HepG2 (cell line): ENCODE data around the gene GORASP2. TPM values are rescaled to one million over a fixed set of nuclear protein-coding genes. Genes with fewer than 3 reads are reported as not detected.
A peak's percentile ranks its signal among the peaks of the same experiment; 100 is the strongest.

Experiments
- CHD2 ChIP-seq: IDR thresholded peaks from 2 replicates; pipeline ENCODE4 v1.6.1; 2011; ENCODE audit warnings: low read depth, low read length, improper control_type of control experiment
- DNMT1 ChIP-seq: sonication (generic); formaldehyde crosslinking; IDR thresholded peaks from 2 replicates; pipeline ENCODE4 v1.5.1; 2020; ENCODE audit warnings: mild to moderate bottlenecking, missing genetic modification reagents
- GLMP ChIP-seq: sonication (generic); formaldehyde crosslinking; IDR thresholded peaks from 2 replicates; pipeline ENCODE4 v1.9.0; 2021; ENCODE audit warnings: missing genetic modification reagents, mild to moderate bottlenecking, borderline replicate concordance
- IKZF1 ChIP-seq: fragments of 450-650 bp; IDR thresholded peaks from 2 replicates; pipeline ENCODE4 v1.7.1; 2016
- MEIS2 ChIP-seq: sonication (generic); formaldehyde crosslinking; IDR thresholded peaks from 2 replicates; pipeline ENCODE4 v1.9.0; 2021; ENCODE audit warnings: mild to moderate bottlenecking, missing genetic modification reagents
- POLR2AphosphoS2 ChIP-seq: IDR thresholded peaks from 2 replicates; pipeline ENCODE4 v1.6.1; 2011; ENCODE audit warnings: low read depth, low read length, improper control_type of control experiment
- SALL2 ChIP-seq: sonication (generic); formaldehyde crosslinking; IDR thresholded peaks from 2 replicates; pipeline ENCODE4 v1.8.1; 2023; ENCODE audit warnings: mild to moderate bottlenecking, missing genetic modification reagents, inconsistent platforms
- SIX1 ChIP-seq: sonication (generic); formaldehyde crosslinking; IDR thresholded peaks from 2 replicates; pipeline ENCODE4 v1.4.0; 2020; ENCODE audit warnings: missing genetic modification reagents, borderline replicate concordance
- ZFX ChIP-seq: sonication (generic); formaldehyde crosslinking; IDR thresholded peaks from 2 replicates; pipeline ENCODE4 v1.4.0; 2020; ENCODE audit warnings: mild to moderate bottlenecking, low read depth, missing genetic modification reagents, moderate library complexity
- ZNF160 ChIP-seq: sonication (generic); formaldehyde crosslinking; IDR thresholded peaks from 2 replicates; pipeline ENCODE4 v1.8.0; 2022; ENCODE audit warnings: mild to moderate bottlenecking, inconsistent platforms, missing genetic modification reagents
- ZNF350 ChIP-seq: sonication (generic); formaldehyde crosslinking; IDR thresholded peaks from 2 replicates; pipeline ENCODE4 v1.4.0; 2020; ENCODE audit warnings: mild to moderate bottlenecking, low read depth, missing genetic modification reagents, borderline replicate concordance
- polyA plus RNA-seq, 8 experiments: library from polyadenylated mRNA; depleted of rRNA in 3 of 8; stranded (reverse) in 7 of 8; unstranded in 1 of 8; fragments of >200 nt; fragmentation: Illumina TruSeq in 4 of 8; extraction: Trizol in 4 of 8; gene quantifications; 2 replicates each; pipeline versions ENCODE4 v1.2.1 to v1.2.3, GENCODE V29; 2011 to 2016; ENCODE audit warnings: low read depth in 4 of 8, missing spikeins in 1 of 8, mixed read lengths in 1 of 8; ENCODE audit not compliant: insufficient read depth in 1 of 8
- total RNA-seq, 5 experiments: library from RNA; depleted of rRNA; stranded (reverse); fragments of >200 nt; fragmentation: Illumina TruSeq; extraction: Trizol; gene quantifications; 2 replicates each; pipeline ENCODE4 v1.2.3, GENCODE V29; 2016; ENCODE audit warnings: low read depth in 1 of 5
- TF ChIP-seq, protein P1 (sequence below): sonication (generic); formaldehyde crosslinking; IDR thresholded peaks from 2 replicates; pipeline ENCODE4 v1.8.1; 2023; ENCODE audit warnings: mild to moderate bottlenecking, missing genetic modification reagents
- TF ChIP-seq, protein P2 (sequence below): sonication (generic); formaldehyde crosslinking; IDR thresholded peaks from 2 replicates; pipeline ENCODE4 v1.8.1; 2022; ENCODE audit warnings: mild to moderate bottlenecking, missing genetic modification reagents
- TF ChIP-seq, protein P3 (sequence below): sonication (generic); formaldehyde crosslinking; conservative IDR thresholded peaks from 2 replicates; pipeline ENCODE4 v1.4.0; 2020; ENCODE audit warnings: missing genetic modification reagents
- TF ChIP-seq, protein P4 (sequence below): sonication (generic); formaldehyde crosslinking; IDR thresholded peaks from 2 replicates; pipeline ENCODE4 v1.5.1; 2020; ENCODE audit warnings: missing genetic modification reagents, mild to moderate bottlenecking, borderline replicate concordance
- TF ChIP-seq, protein P5 (sequence below): sonication (generic); formaldehyde crosslinking; IDR thresholded peaks from 2 replicates; pipeline ENCODE4 v1.4.0; 2020; ENCODE audit warnings: low read depth, missing genetic modification reagents

GORASP2 gene
- total and polyA plus RNA-seq, 2 of the 13 experiments (the other 11 are each of a cell fraction or from before 2014, with no cell fraction given), result 103 to 239 TPM

DNA sequence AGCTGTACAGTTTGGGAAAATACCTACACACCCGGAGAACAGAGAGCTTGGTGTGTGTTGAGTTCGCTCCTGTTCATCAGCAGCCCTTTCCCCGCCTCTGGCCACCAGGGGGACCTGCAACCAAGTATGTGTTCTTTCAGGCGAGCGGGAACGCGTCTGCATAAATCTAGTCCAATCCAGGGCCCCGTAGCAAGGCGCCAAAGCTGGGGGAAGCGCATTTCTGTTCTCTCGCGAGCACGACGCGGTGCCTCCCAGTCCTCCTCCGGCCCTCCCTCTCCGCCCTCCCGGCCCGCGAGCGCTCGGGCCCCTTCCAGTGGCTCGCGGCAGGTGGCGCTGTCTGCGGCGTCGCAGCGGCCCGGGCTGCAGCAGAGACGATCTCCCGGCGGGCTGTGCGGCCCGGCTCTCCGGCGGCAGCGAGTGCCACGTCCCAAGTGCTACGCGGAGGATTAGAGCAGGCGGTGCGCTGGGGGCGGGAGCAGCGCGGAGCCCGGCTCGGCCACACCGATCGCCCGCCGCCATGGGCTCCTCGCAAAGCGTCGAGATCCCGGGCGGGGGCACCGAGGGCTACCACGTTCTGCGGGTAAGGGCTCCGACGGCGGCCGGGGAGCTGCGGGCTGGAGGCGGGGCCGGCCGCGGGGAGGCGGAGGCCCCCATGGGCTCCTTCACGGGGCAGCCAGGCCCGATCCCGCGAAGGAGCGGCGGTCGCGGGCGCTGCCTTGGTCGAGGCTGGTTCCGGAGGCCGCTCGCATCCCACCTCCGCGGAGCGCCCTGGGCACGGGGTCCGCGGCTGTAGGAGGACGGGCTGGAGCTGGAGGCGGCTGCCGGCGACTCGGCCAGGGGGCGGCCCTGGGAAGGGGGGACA lies at the start of gene GORASP2 (continued):
- TF ChIP-seq, protein P1, sequence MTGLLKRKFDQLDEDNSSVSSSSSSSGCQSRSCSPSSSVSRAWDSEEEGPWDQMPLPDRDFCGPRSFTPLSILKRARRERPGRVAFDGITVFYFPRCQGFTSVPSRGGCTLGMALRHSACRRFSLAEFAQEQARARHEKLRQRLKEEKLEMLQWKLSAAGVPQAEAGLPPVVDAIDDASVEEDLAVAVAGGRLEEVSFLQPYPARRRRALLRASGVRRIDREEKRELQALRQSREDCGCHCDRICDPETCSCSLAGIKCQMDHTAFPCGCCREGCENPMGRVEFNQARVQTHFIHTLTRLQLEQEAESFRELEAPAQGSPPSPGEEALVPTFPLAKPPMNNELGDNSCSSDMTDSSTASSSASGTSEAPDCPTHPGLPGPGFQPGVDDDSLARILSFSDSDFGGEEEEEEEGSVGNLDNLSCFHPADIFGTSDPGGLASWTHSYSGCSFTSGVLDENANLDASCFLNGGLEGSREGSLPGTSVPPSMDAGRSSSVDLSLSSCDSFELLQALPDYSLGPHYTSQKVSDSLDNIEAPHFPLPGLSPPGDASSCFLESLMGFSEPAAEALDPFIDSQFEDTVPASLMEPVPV, result peak; percentile 95
- 0 out of 2 replicates have a peak, but pooled peaks have one; percentile 49 for TF ChIP-seq ZNF160 (CRISPR knock-in tag)
- TF ChIP-seq DNMT1 (CRISPR knock-in tag), result no peak
- no peak for TF ChIP-seq POLR2AphosphoS2
- TF ChIP-seq CHD2, result peak; percentile 97
- peak; percentile 94 for TF ChIP-seq ZNF350
- TF ChIP-seq, protein P2, sequence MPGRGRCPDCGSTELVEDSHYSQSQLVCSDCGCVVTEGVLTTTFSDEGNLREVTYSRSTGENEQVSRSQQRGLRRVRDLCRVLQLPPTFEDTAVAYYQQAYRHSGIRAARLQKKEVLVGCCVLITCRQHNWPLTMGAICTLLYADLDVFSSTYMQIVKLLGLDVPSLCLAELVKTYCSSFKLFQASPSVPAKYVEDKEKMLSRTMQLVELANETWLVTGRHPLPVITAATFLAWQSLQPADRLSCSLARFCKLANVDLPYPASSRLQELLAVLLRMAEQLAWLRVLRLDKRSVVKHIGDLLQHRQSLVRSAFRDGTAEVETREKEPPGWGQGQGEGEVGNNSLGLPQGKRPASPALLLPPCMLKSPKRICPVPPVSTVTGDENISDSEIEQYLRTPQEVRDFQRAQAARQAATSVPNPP (CRISPR knock-in tag), result peak; percentile 99
- peak; percentile 80; the same call in 1 of the 2 replicates for TF ChIP-seq SIX1
- peak; percentile 97 for TF ChIP-seq ZFX
- TF ChIP-seq, protein P3, sequence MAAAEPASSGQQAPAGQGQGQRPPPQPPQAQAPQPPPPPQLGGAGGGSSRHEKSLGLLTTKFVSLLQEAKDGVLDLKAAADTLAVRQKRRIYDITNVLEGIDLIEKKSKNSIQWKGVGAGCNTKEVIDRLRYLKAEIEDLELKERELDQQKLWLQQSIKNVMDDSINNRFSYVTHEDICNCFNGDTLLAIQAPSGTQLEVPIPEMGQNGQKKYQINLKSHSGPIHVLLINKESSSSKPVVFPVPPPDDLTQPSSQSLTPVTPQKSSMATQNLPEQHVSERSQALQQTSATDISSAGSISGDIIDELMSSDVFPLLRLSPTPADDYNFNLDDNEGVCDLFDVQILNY, result peak; percentile 95
- TF ChIP-seq, protein P4, sequence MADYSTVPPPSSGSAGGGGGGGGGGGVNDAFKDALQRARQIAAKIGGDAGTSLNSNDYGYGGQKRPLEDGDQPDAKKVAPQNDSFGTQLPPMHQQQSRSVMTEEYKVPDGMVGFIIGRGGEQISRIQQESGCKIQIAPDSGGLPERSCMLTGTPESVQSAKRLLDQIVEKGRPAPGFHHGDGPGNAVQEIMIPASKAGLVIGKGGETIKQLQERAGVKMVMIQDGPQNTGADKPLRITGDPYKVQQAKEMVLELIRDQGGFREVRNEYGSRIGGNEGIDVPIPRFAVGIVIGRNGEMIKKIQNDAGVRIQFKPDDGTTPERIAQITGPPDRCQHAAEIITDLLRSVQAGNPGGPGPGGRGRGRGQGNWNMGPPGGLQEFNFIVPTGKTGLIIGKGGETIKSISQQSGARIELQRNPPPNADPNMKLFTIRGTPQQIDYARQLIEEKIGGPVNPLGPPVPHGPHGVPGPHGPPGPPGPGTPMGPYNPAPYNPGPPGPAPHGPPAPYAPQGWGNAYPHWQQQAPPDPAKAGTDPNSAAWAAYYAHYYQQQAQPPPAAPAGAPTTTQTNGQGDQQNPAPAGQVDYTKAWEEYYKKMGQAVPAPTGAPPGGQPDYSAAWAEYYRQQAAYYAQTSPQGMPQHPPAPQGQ (CRISPR knock-in tag), result peak; percentile 81; the same call in 1 of the 2 replicates
- no peak; the same call in 1 of the 2 replicates for TF ChIP-seq SALL2 (CRISPR knock-in tag)
- TF ChIP-seq, protein P5, sequence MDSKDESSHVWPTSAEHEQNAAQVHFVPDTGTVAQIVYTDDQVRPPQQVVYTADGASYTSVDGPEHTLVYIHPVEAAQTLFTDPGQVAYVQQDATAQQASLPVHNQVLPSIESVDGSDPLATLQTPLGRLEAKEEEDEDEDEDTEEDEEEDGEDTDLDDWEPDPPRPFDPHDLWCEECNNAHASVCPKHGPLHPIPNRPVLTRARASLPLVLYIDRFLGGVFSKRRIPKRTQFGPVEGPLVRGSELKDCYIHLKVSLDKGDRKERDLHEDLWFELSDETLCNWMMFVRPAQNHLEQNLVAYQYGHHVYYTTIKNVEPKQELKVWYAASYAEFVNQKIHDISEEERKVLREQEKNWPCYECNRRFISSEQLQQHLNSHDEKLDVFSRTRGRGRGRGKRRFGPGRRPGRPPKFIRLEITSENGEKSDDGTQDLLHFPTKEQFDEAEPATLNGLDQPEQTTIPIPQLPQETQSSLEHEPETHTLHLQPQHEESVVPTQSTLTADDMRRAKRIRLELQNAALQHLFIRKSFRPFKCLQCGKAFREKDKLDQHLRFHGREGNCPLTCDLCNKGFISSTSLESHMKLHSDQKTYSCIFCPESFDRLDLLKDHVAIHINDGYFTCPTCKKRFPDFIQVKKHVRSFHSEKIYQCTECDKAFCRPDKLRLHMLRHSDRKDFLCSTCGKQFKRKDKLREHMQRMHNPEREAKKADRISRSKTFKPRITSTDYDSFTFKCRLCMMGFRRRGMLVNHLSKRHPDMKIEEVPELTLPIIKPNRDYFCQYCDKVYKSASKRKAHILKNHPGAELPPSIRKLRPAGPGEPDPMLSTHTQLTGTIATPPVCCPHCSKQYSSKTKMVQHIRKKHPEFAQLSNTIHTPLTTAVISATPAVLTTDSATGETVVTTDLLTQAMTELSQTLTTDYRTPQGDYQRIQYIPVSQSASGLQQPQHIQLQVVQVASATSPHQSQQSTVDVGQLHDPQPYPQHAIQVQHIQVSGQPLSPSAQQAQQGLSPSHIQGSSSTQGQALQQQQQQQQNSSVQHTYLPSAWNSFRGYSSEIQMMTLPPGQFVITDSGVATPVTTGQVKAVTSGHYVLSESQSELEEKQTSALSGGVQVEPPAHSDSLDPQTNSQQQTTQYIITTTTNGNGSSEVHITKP (CRISPR knock-in tag), result peak; percentile 49
- peak; percentile 92 for TF ChIP-seq MEIS2 (CRISPR knock-in tag)
- TF ChIP-seq GLMP, result no peak
- no peak for TF ChIP-seq IKZF1
